ENCODE results near the gene PCDHGA5.
A peak's percentile ranks its signal among the peaks of the same experiment; 100 is the strongest.
"Not testable (repeated sequence)": the region's sequence is repeated elsewhere in the genome, so short reads cannot be mapped to it uniquely, and the experiment has no call there.

Gene PCDHGA5

GRCh38 chr5:141388661-141389060 lies 24.7 kb downstream of the PCDHGA5 start:
- DNase-seq, result no peak

- DNase-seq, result no peak
Measured at GRCh38 chr5:141389153-141390042, 25.4 kb downstream of the PCDHGA5 start.

GRCh38 chr5:141392429-141393198 lies 28.7 kb downstream of the PCDHGA5 start, which contains the start of gene PCDHGA8:
Gene PCDHGA8, plus strand, starts transcription at chr5:141392633. Its CDS starts 181 bp downstream, at chr5:141392814.
- no peak for DNase-seq

GRCh38 chr5:141393267-141393666 lies 29.3 kb downstream of the PCDHGA5 start:
- DNase-seq, result no peak

- not testable (repeated sequence) for DNase-seq
Measured at GRCh38 chr5:141394401-141395187, 30.6 kb downstream of the PCDHGA5 start.

- peak; percentile 56 for DNase-seq
Measured at GRCh38 chr5:141397756-141398551, 34.0 kb downstream of the PCDHGA5 start, which contains the start of gene PCDHGB5. Gene PCDHGB5, plus strand, starts transcription at chr5:141397947. Its CDS starts 181 bp downstream, at chr5:141398128.

- no peak for DNase-seq
Measured at GRCh38 chr5:141398608-141399007, 34.6 kb downstream of the PCDHGA5 start.

GRCh38 chr5:141399555-141400258 lies 35.7 kb downstream of the PCDHGA5 start:
- DNase-seq, result no peak

- DNase-seq, result no peak
Measured at GRCh38 chr5:141402553-141403243, 38.7 kb downstream of the PCDHGA5 start, which contains the start of gene PCDHGA9. Gene PCDHGA9, plus strand, starts transcription at chr5:141402778. Its CDS starts 175 bp downstream, at chr5:141402953.

GRCh38 chr5:141403387-141403786 lies 39.4 kb downstream of the PCDHGA5 start:
- DNase-seq, result no peak

- DNase-seq, result peak; percentile 50
Measured at GRCh38 chr5:141407790-141408505, 44.0 kb downstream of the PCDHGA5 start, which contains the start of gene PCDHGB6. Gene PCDHGB6, plus strand, starts transcription at chr5:141408021. Its CDS starts 182 bp downstream, at chr5:141408203.

- no peak for DNase-seq
Measured at GRCh38 chr5:141409598-141410306, 45.8 kb downstream of the PCDHGA5 start.

GRCh38 chr5:141411575-141411974 lies 47.6 kb downstream of the PCDHGA5 start:
- no peak for DNase-seq

- peak; percentile 59 for DNase-seq
Measured at GRCh38 chr5:141412854-141413539, 49.0 kb downstream of the PCDHGA5 start, which contains the start of gene PCDHGA10. Gene PCDHGA10, plus strand, starts transcription at chr5:141412987. Its CDS starts 189 bp downstream, at chr5:141413176.

GRCh38 chr5:141413540-141414069 lies 49.6 kb downstream of the PCDHGA5 start:
- DNase-seq, result no peak

GRCh38 chr5:141414548-141415274 lies 50.7 kb downstream of the PCDHGA5 start:
- not testable (repeated sequence) for DNase-seq

- not testable (repeated sequence) for DNase-seq
Measured at GRCh38 chr5:141415275-141415618, 51.3 kb downstream of the PCDHGA5 start.
